H9 (cell line): ENCODE data around the gene DPP3. TPM values are rescaled to one million over a fixed set of nuclear protein-coding genes. Genes with fewer than 3 reads are reported as not detected.
"Not testable (repeated sequence)": the region's sequence is repeated elsewhere in the genome, so short reads cannot be mapped to it uniquely, and the experiment has no call there.

ENCODE experiments used
- DNase-seq: peaks from one replicate; pipeline ENCODE4 v3.0.0-alpha.2; 2017
- H2AFZ ChIP-seq: one replicate; pipeline ENCODE4 v1.6.1; 2013; ENCODE audit warnings: mild to moderate bottlenecking, low read length, control low read depth, moderate library complexity
- H2AK5ac ChIP-seq: 2 replicates; pipeline ENCODE4 v1.6.1; 2013; ENCODE audit warnings: low read length, control low read depth, mixed read lengths; ENCODE audit not compliant: insufficient read length
- H2BK120ac ChIP-seq: one replicate; pipeline ENCODE4 v1.6.1; 2013; ENCODE audit warnings: low read depth, mild to moderate bottlenecking, low read length, control low read depth, inconsistent platforms; ENCODE audit not compliant: poor library complexity, severe bottlenecking
- H2BK12ac ChIP-seq: 2 replicates; pipeline ENCODE4 v1.6.1; 2013; ENCODE audit warnings: low read length, control low read depth, mixed read lengths, low read depth; ENCODE audit not compliant: insufficient read length
- H2BK15ac ChIP-seq: 2 replicates; pipeline ENCODE4 v1.6.1; 2013; ENCODE audit warnings: low read depth, low read length, control low read depth
- H2BK20ac ChIP-seq: one replicate; pipeline ENCODE4 v1.6.1; 2013; ENCODE audit warnings: low read depth, mild to moderate bottlenecking, low read length, control low read depth, inconsistent platforms; ENCODE audit not compliant: poor library complexity, severe bottlenecking
- H2BK5ac ChIP-seq: 2 replicates; pipeline ENCODE4 v1.6.1; 2013; ENCODE audit warnings: low read length, control low read depth, mixed read lengths; ENCODE audit not compliant: insufficient read length
- H3K14ac ChIP-seq: 2 replicates; pipeline ENCODE4 v1.6.1; 2013; ENCODE audit warnings: low read length, control low read depth; ENCODE audit not compliant: insufficient read depth
- H3K18ac ChIP-seq: 2 replicates; pipeline ENCODE4 v1.6.1; 2013; ENCODE audit warnings: low read depth, mild to moderate bottlenecking, mixed read lengths, low read length, control low read depth; ENCODE audit not compliant: insufficient read length
- H3K23ac ChIP-seq: 2 replicates; pipeline ENCODE4 v1.6.1; 2013; ENCODE audit warnings: low read length, control low read depth, mixed read lengths, low read depth; ENCODE audit not compliant: insufficient read length
- H3K23me2 ChIP-seq: 2 replicates; pipeline ENCODE4 v1.6.1; 2013; ENCODE audit warnings: low read depth, mild to moderate bottlenecking, mixed read lengths, low read length, control low read depth; ENCODE audit not compliant: insufficient read length, poor library complexity, severe bottlenecking
- H3K27ac ChIP-seq: 2 replicates; pipeline ENCODE4 v1.5.1; 2013; ENCODE audit warnings: low read length, control low read depth, mixed read lengths, low read depth; ENCODE audit not compliant: insufficient read length
- H3K27me3 ChIP-seq: 2 replicates; pipeline ENCODE4 v1.6.1; 2013; ENCODE audit warnings: low read length, control low read depth, inconsistent platforms; ENCODE audit not compliant: insufficient read depth
- H3K4ac ChIP-seq: 2 replicates; pipeline ENCODE4 v1.6.1; 2013; ENCODE audit warnings: low read depth, mild to moderate bottlenecking, control low read depth, inconsistent platforms, low read length, moderate library complexity
- H3K4me1 ChIP-seq: 2 replicates; pipeline ENCODE4 v1.6.1; 2013; ENCODE audit warnings: low read length, control low read depth, inconsistent platforms; ENCODE audit not compliant: insufficient read depth
- H3K4me2 ChIP-seq: 2 replicates; pipeline ENCODE4 v1.6.1; 2013; ENCODE audit warnings: low read length, control low read depth, mixed read lengths; ENCODE audit not compliant: insufficient read length, insufficient read depth
- H3K56ac ChIP-seq: 2 replicates; pipeline ENCODE4 v1.6.1; 2013; ENCODE audit warnings: low read depth, mild to moderate bottlenecking, mixed read lengths, low read length, control low read depth; ENCODE audit not compliant: insufficient read length
- H3K79me1 ChIP-seq: 2 replicates; pipeline ENCODE4 v1.6.1; 2013; ENCODE audit warnings: low read depth, mild to moderate bottlenecking, moderate library complexity, low read length, control low read depth, inconsistent platforms; ENCODE audit not compliant: insufficient read depth, poor library complexity, severe bottlenecking
- H3K79me2 ChIP-seq: 2 replicates; pipeline ENCODE4 v1.6.1; 2013; ENCODE audit warnings: low read length, control low read depth, inconsistent platforms; ENCODE audit not compliant: insufficient read depth
- H3K9ac ChIP-seq: 2 replicates; pipeline ENCODE4 v1.6.1; 2013; ENCODE audit warnings: low read length, control low read depth, mixed read lengths; ENCODE audit not compliant: insufficient read length; ENCODE audit errors: extremely low read depth
- H3K9me3 ChIP-seq: one replicate; pipeline ENCODE4 v1.6.1; 2013; ENCODE audit warnings: low read depth, low read length, inconsistent platforms; ENCODE audit not compliant: control insufficient read depth
- H3T11ph ChIP-seq: one replicate; pipeline ENCODE4 v1.6.1; 2013; ENCODE audit warnings: mild to moderate bottlenecking, low read length, control low read depth, inconsistent platforms
- H4K20me1 ChIP-seq: one replicate; pipeline ENCODE4 v1.6.1; 2013; ENCODE audit not compliant: control insufficient read depth, insufficient read length, insufficient read depth
- H4K5ac ChIP-seq: 2 replicates; pipeline ENCODE4 v1.6.1; 2013; ENCODE audit warnings: low read depth, mild to moderate bottlenecking, mixed read lengths, low read length, control low read depth; ENCODE audit not compliant: insufficient read length
- H4K8ac ChIP-seq: replicated peaks from 2 replicates; pipeline ENCODE4 v1.6.1; 2013; ENCODE audit warnings: low read length, control low read depth, mixed read lengths, low read depth; ENCODE audit not compliant: insufficient read length
- H4K91ac ChIP-seq: 2 replicates; pipeline ENCODE4 v1.6.1; 2013; ENCODE audit warnings: low read depth, mild to moderate bottlenecking, moderate library complexity, mixed read lengths, low read length, control low read depth; ENCODE audit not compliant: insufficient read length
- H3K27ac Mint-ChIP-seq, 3 experiments: 2 replicates in 2 of 3; 3 replicates in 1 of 3; pipeline ENCODE4 v1.8.0; 2020 to 2021; ENCODE audit warnings: mixed read lengths in 3 of 3, mild to moderate bottlenecking in 1 of 3, moderate library complexity in 1 of 3
- H3K27me3 Mint-ChIP-seq: 2 replicates; pipeline ENCODE4 v1.8.0; 2021; ENCODE audit warnings: low read depth, mild to moderate bottlenecking, moderate library complexity, mixed read lengths
- H3K36me3 Mint-ChIP-seq, 3 experiments: 2 replicates in 2 of 3; 3 replicates in 1 of 3; pipeline ENCODE4 v1.8.0; 2020 to 2021; ENCODE audit warnings: low read depth in 3 of 3, mixed read lengths in 3 of 3; ENCODE audit not compliant: insufficient read depth in 1 of 3
- H3K4me1 Mint-ChIP-seq, 2 experiments: 2 replicates each; pipeline ENCODE4 v1.8.0; 2020; ENCODE audit warnings: mixed read lengths in 2 of 2
- H3K4me3 Mint-ChIP-seq, 2 experiments: 2 replicates in 1 of 2; 3 replicates in 1 of 2; pipeline ENCODE4 v1.8.0; 2020 to 2021; ENCODE audit warnings: mild to moderate bottlenecking in 2 of 2, mixed read lengths in 2 of 2, moderate library complexity in 1 of 2
- H3K9me3 Mint-ChIP-seq, 2 experiments: 2 replicates in 1 of 2; 3 replicates in 1 of 2; pipeline ENCODE4 v1.8.0; 2020; ENCODE audit warnings: mild to moderate bottlenecking in 2 of 2, mixed read lengths in 2 of 2, moderate library complexity in 1 of 2
- WGBS: extraction: QIAGEN DNeasy Blood & Tissue Kit; methylation state at CpG from one replicate; pipeline ENCODE4 v1.1.7; 2013; ENCODE audit warnings: missing lambda C conversion rate, low lambda C conversion rate, mixed read lengths; ENCODE audit not compliant: insufficient read length; ENCODE audit errors: extremely low coverage; 5-methylcytosine and 5-hydroxymethylcytosine counted together
- total RNA-seq: library from RNA; stranded (reverse); gene quantifications from 2 replicates; pipeline ENCODE4 v1.2.1, GENCODE V29; 2021
- TF ChIP-seq, protein P1 (sequence below): fragments of 200-600 bp; sonication (generic); conservative IDR thresholded peaks from 3 replicates; pipeline ENCODE4 v1.8.0; 2021; ENCODE audit warnings: antibody characterized with exemption, mild to moderate bottlenecking

DPP3 gene
- total RNA-seq, 1 experiment from 2014 or later: 85.3 TPM

- Mint-ChIP-seq H3K9me3 (no peaks in the 10 kb centered on the region), H3K36me3 (peaks cover 2 to 53% (median 46%) of the 10 kb centered on the region in 3 experiments), H3K27ac (peak overlapping the region in 1 of 3 experiments; percentile 82; a peak in 1 of 7 replicates), H3K27me3 (no peaks in the 10 kb centered on the region; the same call in 1 of the 2 replicates), H3K4me1 (peaks cover 20% of the 10 kb centered on the region in 2 experiments), H3K4me3 (no peak overlapping the region)
- H3K9me3 ChIP-seq: no peaks in the 10 kb centered on the region
- H2BK20ac ChIP-seq: no peak overlapping the region
- no peak overlapping the region; the same call in 1 of the 2 replicates for H3K14ac ChIP-seq
- H3K56ac ChIP-seq: no peak overlapping the region
- no peaks in the 10 kb centered on the region; the same call in 1 of the 2 replicates for H3K4me1 ChIP-seq
- H3K27ac ChIP-seq: no peak overlapping the region
- no peak overlapping the region for H4K8ac ChIP-seq
- H4K5ac ChIP-seq: no peak overlapping the region
- WGBS: no CpG with 5 or more reads among the region's 10 CpGs
- H2AK5ac ChIP-seq: no peak overlapping the region
- H2AFZ ChIP-seq: no peak overlapping the region
- no peak overlapping the region for H2BK15ac ChIP-seq
- no peak overlapping the region for H3K4ac ChIP-seq
- no peaks in the 10 kb centered on the region for H3K79me2 ChIP-seq
- no peaks in the 10 kb centered on the region for H4K20me1 ChIP-seq
- H2BK12ac ChIP-seq: no peak overlapping the region
- H3K23me2 ChIP-seq: no peaks in the 10 kb centered on the region
- H3T11ph ChIP-seq: no peak overlapping the region
- no peak overlapping the region for H2BK120ac ChIP-seq
- no peak overlapping the region for H3K18ac ChIP-seq
- H3K23ac ChIP-seq: no peak overlapping the region
- no peak overlapping the region for H3K9ac ChIP-seq
- H4K91ac ChIP-seq: no peak overlapping the region
- TF ChIP-seq, protein P1, sequence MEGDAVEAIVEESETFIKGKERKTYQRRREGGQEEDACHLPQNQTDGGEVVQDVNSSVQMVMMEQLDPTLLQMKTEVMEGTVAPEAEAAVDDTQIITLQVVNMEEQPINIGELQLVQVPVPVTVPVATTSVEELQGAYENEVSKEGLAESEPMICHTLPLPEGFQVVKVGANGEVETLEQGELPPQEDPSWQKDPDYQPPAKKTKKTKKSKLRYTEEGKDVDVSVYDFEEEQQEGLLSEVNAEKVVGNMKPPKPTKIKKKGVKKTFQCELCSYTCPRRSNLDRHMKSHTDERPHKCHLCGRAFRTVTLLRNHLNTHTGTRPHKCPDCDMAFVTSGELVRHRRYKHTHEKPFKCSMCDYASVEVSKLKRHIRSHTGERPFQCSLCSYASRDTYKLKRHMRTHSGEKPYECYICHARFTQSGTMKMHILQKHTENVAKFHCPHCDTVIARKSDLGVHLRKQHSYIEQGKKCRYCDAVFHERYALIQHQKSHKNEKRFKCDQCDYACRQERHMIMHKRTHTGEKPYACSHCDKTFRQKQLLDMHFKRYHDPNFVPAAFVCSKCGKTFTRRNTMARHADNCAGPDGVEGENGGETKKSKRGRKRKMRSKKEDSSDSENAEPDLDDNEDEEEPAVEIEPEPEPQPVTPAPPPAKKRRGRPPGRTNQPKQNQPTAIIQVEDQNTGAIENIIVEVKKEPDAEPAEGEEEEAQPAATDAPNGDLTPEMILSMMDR: no peak
- H3K27me3 ChIP-seq: no peaks in the 10 kb centered on the region
- H2BK5ac ChIP-seq: no peak overlapping the region
- no peaks in the 10 kb centered on the region for H3K79me1 ChIP-seq
- DNase-seq: no peak
- H3K4me2 ChIP-seq: no peak overlapping the region
Observed at GRCh38 chr11:66539870-66540213, 59.6 kb downstream of the DPP3 start.

DNA sequence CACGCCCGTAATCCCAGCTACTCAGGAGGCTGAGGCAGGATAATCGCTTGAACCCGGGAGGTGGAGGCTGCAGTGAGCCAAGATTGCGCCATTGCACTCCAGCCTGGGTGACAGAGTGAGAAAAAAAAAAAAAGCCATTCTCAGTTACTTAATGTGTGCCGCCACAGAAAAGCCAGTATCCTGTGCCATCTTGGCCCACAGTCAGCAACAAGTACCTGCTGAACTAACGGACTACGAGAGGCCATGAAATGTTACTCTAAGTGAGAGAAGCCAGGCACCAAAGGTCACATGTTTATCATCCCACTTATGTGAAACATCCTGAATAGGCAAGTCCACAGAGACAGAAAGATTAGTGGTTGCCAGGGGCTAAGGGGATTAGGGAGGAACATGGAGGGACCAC lies 60.4 kb downstream of the DPP3 start:
- H3K4me3 Mint-ChIP-seq, H2BK20ac ChIP-seq, H3K27ac Mint-ChIP-seq, H3K9me3 Mint-ChIP-seq, H2AFZ ChIP-seq, H4K91ac ChIP-seq, DNase-seq, H3K23ac ChIP-seq, H3K4me1 ChIP-seq, H2AK5ac ChIP-seq, H4K20me1 ChIP-seq, H3K27ac ChIP-seq, H3K79me1 ChIP-seq, H3K79me2 ChIP-seq, H3K56ac ChIP-seq, H4K8ac ChIP-seq, H3K9ac ChIP-seq, H3K14ac ChIP-seq, H3K4ac ChIP-seq, H4K5ac ChIP-seq, H2BK120ac ChIP-seq, H3K4me2 ChIP-seq, H2BK12ac ChIP-seq, H3K18ac ChIP-seq, H2BK15ac ChIP-seq, H2BK5ac ChIP-seq, H3K27me3 Mint-ChIP-seq, H3T11ph ChIP-seq, H3K23me2 ChIP-seq, H3K9me3 ChIP-seq, H3K27me3 ChIP-seq: not testable (repeated sequence)
- H3K4me1 Mint-ChIP-seq: peaks cover 23 to 24% of the 10 kb centered on the region in 2 experiments
- H3K36me3 Mint-ChIP-seq: peaks cover 2 to 45% (median 41%) of the 10 kb centered on the region in 3 experiments
- no CpG with 5 or more reads among the region's 8 CpGs for WGBS
